Astrocyte (in vitro differentiated cells and primary cell): ENCODE measurements around the gene CLDN4. TPM values are rescaled to one million over a fixed set of nuclear protein-coding genes. Genes with fewer than 3 reads are reported as not detected.

ENCODE experiments used
- DNase-seq: peaks from one replicate; pipeline ENCODE4 v3.0.0-alpha.2; 2010; ENCODE audit warnings: low read depth
- FAIRE-seq: peaks from 2 replicates; lab custom pipeline; 2011; peaks lifted over from hg19 to GRCh38; lab: Jason Lieb, UNC
- H2AFZ ChIP-seq: 2 replicates; pipeline ENCODE4 v1.6.0; 2012; ENCODE audit warnings: low read depth, low read length, inconsistent platforms
- H3K27ac ChIP-seq: 2 replicates; pipeline ENCODE4 v1.5.1; 2011; ENCODE audit warnings: low read depth, low read length, inconsistent platforms
- H3K27me3 ChIP-seq: 2 replicates; pipeline ENCODE4 v1.6.0; 2011; ENCODE audit warnings: low read length, inconsistent platforms; ENCODE audit not compliant: insufficient read depth
- H3K36me3 ChIP-seq: 2 replicates; pipeline ENCODE4 v1.5.1; 2011; ENCODE audit warnings: low read length, inconsistent platforms; ENCODE audit not compliant: insufficient read depth
- H3K4me1 ChIP-seq: 2 replicates; pipeline ENCODE4 v1.5.1; 2011; ENCODE audit warnings: low read length, inconsistent platforms; ENCODE audit not compliant: insufficient read depth
- H3K4me2 ChIP-seq: 2 replicates; pipeline ENCODE4 v1.6.0; 2012; ENCODE audit warnings: low read length, inconsistent platforms
- H3K4me3 ChIP-seq: 2 replicates; pipeline ENCODE4 v1.5.1; 2011; ENCODE audit warnings: low read depth, mild to moderate bottlenecking, low read length, inconsistent platforms; ENCODE audit not compliant: insufficient read depth
- H3K79me2 ChIP-seq: 2 replicates; pipeline ENCODE4 v1.6.0; 2012; ENCODE audit warnings: mild to moderate bottlenecking, low read length, inconsistent platforms; ENCODE audit not compliant: insufficient read depth
- H3K9ac ChIP-seq: 2 replicates; pipeline ENCODE4 v1.6.0; 2012; ENCODE audit warnings: mild to moderate bottlenecking, low read length, inconsistent platforms
- H3K9me3 ChIP-seq: 2 replicates; pipeline ENCODE4 v1.5.1; 2012; ENCODE audit warnings: low read depth, mild to moderate bottlenecking, low read length, inconsistent platforms; ENCODE audit not compliant: insufficient read depth
- H4K20me1 ChIP-seq: 2 replicates; pipeline ENCODE4 v1.6.0; 2012; ENCODE audit warnings: low read length, inconsistent platforms; ENCODE audit not compliant: insufficient read depth
- H3K27ac Mint-ChIP-seq: one replicate; pipeline ENCODE4 v1.8.0; 2021; ENCODE audit warnings: mild to moderate bottlenecking, mixed read lengths; ENCODE audit not compliant: unreplicated experiment
- H3K27me3 Mint-ChIP-seq: one replicate; pipeline ENCODE4 v1.8.0; 2021; ENCODE audit warnings: low read depth, mixed read lengths; ENCODE audit not compliant: unreplicated experiment
- H3K36me3 Mint-ChIP-seq: one replicate; pipeline ENCODE4 v1.8.0; 2021; ENCODE audit warnings: low read depth, mixed read lengths; ENCODE audit not compliant: unreplicated experiment
- H3K4me1 Mint-ChIP-seq: one replicate; pipeline ENCODE4 v1.8.0; 2021; ENCODE audit warnings: low read depth, mixed read lengths; ENCODE audit not compliant: unreplicated experiment
- H3K4me3 Mint-ChIP-seq: one replicate; pipeline ENCODE4 v1.8.0; 2021; ENCODE audit warnings: mild to moderate bottlenecking, moderate library complexity, mixed read lengths; ENCODE audit not compliant: unreplicated experiment
- H3K9me3 Mint-ChIP-seq: one replicate; pipeline ENCODE4 v1.8.0; 2021; ENCODE audit warnings: mild to moderate bottlenecking, mixed read lengths; ENCODE audit not compliant: unreplicated experiment
- EZH2 ChIP-seq: IDR thresholded peaks from 2 replicates; pipeline ENCODE4 v1.6.1; 2012; ENCODE audit warnings: mild to moderate bottlenecking, low read length, inconsistent platforms; ENCODE audit not compliant: insufficient read depth
- total RNA-seq: library from RNA; stranded (reverse); gene quantifications from 2 replicates; pipeline ENCODE4 v1.2.1, GENCODE V29; 2021
- TF ChIP-seq, protein P1 (sequence below): IDR thresholded peaks from 2 replicates; pipeline ENCODE4 v1.5.1; 2011; ENCODE audit warnings: low read depth, mild to moderate bottlenecking, inconsistent platforms, low read length, moderate library complexity; ENCODE audit not compliant: insufficient read depth

The CLDN4 gene
- total RNA-seq, 1 donor from 2014 or later, result 32.5 TPM

DNA sequence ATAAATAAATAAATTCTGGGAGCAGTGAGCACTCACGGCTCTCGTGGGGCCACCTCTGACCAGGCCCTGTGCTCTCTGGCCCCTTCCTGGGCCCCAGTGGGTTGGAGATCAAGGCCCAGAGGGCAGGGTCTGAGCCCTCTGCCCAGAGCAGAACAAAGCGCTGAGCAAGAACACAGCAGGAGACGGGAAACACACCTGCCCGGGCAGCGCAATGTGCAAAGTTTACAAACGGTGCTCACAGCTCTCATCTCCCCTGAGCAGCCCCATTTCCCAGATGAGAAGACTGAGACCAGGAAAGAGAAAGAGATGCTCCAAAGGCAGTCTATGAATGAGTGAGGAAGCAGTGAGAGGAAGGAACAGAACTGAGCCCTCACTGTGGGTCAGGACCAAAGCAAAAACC lies 8.5 kb downstream of the CLDN4 start:
- Histone ChIP-seq H3K9ac (no peak overlapping the region), H4K20me1 (no peaks in the 10 kb centered on the region), H3K27me3 (no peaks in the 10 kb centered on the region), H3K4me1 (no peaks in the 10 kb centered on the region), H3K27ac (no peak overlapping the region), H3K4me2 (no peak overlapping the region), H2AFZ (no peak overlapping the region), H3K9me3 (no peaks in the 10 kb centered on the region), H3K4me3 (no peak overlapping the region), H3K79me2 (no peaks in the 10 kb centered on the region), H3K36me3 (no peaks in the 10 kb centered on the region)
- H3K36me3 Mint-ChIP-seq, result no peaks in the 10 kb centered on the region
- H3K27me3 Mint-ChIP-seq, result no peaks in the 10 kb centered on the region
- H3K4me3 Mint-ChIP-seq, result peak overlapping the region; percentile 76
- DNase-seq (no peak), FAIRE-seq (no peak)
- H3K4me1 Mint-ChIP-seq, result peaks cover 6% of the 10 kb centered on the region
- H3K27ac Mint-ChIP-seq, result no peak overlapping the region
- TF ChIP-seq EZH2, result no peak
- TF ChIP-seq, protein P1, sequence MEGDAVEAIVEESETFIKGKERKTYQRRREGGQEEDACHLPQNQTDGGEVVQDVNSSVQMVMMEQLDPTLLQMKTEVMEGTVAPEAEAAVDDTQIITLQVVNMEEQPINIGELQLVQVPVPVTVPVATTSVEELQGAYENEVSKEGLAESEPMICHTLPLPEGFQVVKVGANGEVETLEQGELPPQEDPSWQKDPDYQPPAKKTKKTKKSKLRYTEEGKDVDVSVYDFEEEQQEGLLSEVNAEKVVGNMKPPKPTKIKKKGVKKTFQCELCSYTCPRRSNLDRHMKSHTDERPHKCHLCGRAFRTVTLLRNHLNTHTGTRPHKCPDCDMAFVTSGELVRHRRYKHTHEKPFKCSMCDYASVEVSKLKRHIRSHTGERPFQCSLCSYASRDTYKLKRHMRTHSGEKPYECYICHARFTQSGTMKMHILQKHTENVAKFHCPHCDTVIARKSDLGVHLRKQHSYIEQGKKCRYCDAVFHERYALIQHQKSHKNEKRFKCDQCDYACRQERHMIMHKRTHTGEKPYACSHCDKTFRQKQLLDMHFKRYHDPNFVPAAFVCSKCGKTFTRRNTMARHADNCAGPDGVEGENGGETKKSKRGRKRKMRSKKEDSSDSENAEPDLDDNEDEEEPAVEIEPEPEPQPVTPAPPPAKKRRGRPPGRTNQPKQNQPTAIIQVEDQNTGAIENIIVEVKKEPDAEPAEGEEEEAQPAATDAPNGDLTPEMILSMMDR, result no peak
- H3K9me3 Mint-ChIP-seq, result no peaks in the 10 kb centered on the region

DNA sequence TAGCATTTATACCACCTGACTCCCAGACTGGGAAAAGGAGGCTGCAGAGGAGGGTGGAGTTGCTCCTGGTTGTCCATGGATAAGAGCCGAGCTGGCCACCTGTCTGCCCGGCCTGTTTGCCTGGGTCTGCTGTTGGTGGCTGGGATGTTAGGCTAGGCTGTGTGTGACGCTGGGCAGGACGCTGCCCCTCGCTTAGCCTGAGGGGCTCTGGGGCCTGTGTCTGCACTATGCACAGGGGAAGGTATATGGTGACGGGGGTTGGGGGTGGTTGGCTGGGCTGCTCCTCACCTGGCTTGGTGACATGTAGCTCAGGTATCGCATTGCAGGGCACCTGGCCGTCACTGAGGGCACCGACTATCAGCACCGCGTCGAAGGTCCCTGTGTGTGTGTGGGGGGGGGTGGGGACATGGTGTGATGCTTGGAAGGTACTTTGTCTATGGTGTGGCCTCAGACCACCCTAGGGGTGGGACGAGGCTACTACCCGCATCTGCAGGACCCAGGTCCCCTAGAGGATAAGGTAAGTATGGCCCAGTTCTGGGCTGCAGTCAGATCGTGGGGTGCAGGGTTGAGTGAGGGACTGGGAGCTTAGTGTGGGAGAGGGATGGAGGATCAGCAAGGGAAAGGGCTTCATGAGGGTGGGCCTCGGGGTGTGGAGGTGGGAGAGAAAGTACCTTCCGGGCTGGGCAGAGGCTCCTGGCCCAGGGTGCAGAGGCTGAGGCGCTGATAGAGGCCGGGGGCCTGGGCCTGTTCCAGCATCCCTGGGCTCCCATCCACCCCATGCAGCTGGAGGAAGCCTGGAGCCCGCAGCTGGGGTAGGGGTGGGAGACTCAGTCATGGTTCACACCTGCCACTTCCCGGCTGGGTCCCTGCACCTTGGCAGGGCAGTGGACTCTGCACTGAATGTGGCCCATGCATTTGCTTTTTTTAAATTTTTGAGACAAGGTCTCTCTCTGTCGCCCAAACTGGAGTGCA lies 9.2 kb downstream of the CLDN4 start:
- TF ChIP-seq, protein P1, result no peak
- no peak for TF ChIP-seq EZH2
- Histone ChIP-seq H3K4me2 (no peak overlapping the region), H3K27me3 (no peaks in the 10 kb centered on the region), H3K9me3 (no peaks in the 10 kb centered on the region), H3K79me2 (no peaks in the 10 kb centered on the region), H4K20me1 (no peaks in the 10 kb centered on the region), H3K4me1 (no peaks in the 10 kb centered on the region), H3K36me3 (no peaks in the 10 kb centered on the region), H3K27ac (no peak overlapping the region), H2AFZ (no peak overlapping the region), H3K4me3 (no peak overlapping the region), H3K9ac (no peak overlapping the region)
- Mint-ChIP-seq H3K4me3 (no peak overlapping the region), H3K27me3 (no peaks in the 10 kb centered on the region), H3K27ac (no peak overlapping the region), H3K36me3 (no peaks in the 10 kb centered on the region), H3K9me3 (no peaks in the 10 kb centered on the region), H3K4me1 (peaks cover 9% of the 10 kb centered on the region)
- DNase-seq, result no peak
- no peak for FAIRE-seq
